Transverse colon (tissue), 4 donors: ENCODE measurements around the gene CPNE4. TPM values are rescaled to one million over a fixed set of nuclear protein-coding genes. Genes with fewer than 3 reads are reported as not detected.

Experiments used
- DNase-seq: peaks from one replicate; pipeline ENCODE4 v3.0.0-alpha.2; 2019
- H3K27ac ChIP-seq, 4 donors: fragments of 200-600 bp; sonication (generic); 2 replicates each; pipeline ENCODE4 v1.5.1; 2016 to 2018; ENCODE audit warnings: inconsistent platforms in 4 of 4
- H3K27me3 ChIP-seq: fragments of 200-600 bp; sonication (generic); 2 replicates; pipeline ENCODE4 v1.5.1; 2017; ENCODE audit warnings: inconsistent platforms
- H3K36me3 ChIP-seq, 4 donors: fragments of 200-600 bp; sonication (generic); 2 replicates each; pipeline ENCODE4 v1.5.1; 2017 to 2019; ENCODE audit warnings: inconsistent platforms in 4 of 4
- H3K4me1 ChIP-seq, 4 donors: fragments of 200-600 bp; sonication (generic); 2 replicates each; pipeline ENCODE4 v1.5.1; 2017 to 2020; ENCODE audit warnings: inconsistent platforms in 4 of 4
- H3K4me3 ChIP-seq, 4 donors: fragments of 200-600 bp; sonication (generic); 1 replicate in 1 of 4; 2 replicates in 3 of 4; pipeline versions ENCODE4 v1.5.1 to v1.6.1; 2017 to 2019; ENCODE audit warnings: inconsistent platforms in 4 of 4
- H3K9me3 ChIP-seq, 2 donors: fragments of 200-600 bp; sonication (generic); 2 replicates each; pipeline ENCODE4 v1.5.1; 2017 to 2019; ENCODE audit warnings: inconsistent platforms in 2 of 2
- CTCF ChIP-seq, 5 experiments: fragments of 200-600 bp in 3 of 5; fragments of 450-650 bp in 2 of 5; sonication (generic) in 3 of 5; IDR thresholded peaks; 1 replicate in 2 of 5; 2 replicates in 3 of 5; pipeline ENCODE4 v1.5.1; 2016 to 2017; ENCODE audit warnings: antibody characterized with exemption in 5 of 5, inconsistent platforms in 3 of 5, mild to moderate bottlenecking in 2 of 5, moderate library complexity in 1 of 5
- EP300 ChIP-seq: sonication (generic); formaldehyde crosslinking; IDR thresholded peaks from one replicate; pipeline ENCODE4 v1.6.1; 2017; ENCODE audit warnings: antibody characterized with exemption, low read depth
- POLR2A ChIP-seq: fragments of 450-650 bp; IDR thresholded peaks from one replicate; pipeline ENCODE4 v1.6.1; 2016; ENCODE audit warnings: antibody characterized with exemption, mild to moderate bottlenecking, moderate library complexity
- POLR2AphosphoS5 ChIP-seq, 3 donors: sonication (generic); formaldehyde crosslinking; IDR thresholded peaks; one replicate each; pipeline ENCODE4 v1.6.1; 2016; ENCODE audit warnings: antibody characterized with exemption in 3 of 3
- WGBS, 2 donors: methylation state at CpG; one replicate each; pipeline ENCODE4 v1.1.5; 2018; ENCODE audit warnings: low coverage in 1 of 2; 5-methylcytosine and 5-hydroxymethylcytosine counted together
- in situ Hi-C, 4 donors: fragments of 200-750 bp; cut with MboI; loops; one replicate each; pipeline versions ENCODE4 v1.15.0 to v1.15.1; 2017; ENCODE audit warnings: low sequenced_read_pairs in 3 of 4, low pct_ligation_motif_present in 1 of 4, low pct_unique_long_range_greater_than_20kb in 1 of 4
- intact Hi-C: fragments of 100-400 bp; cut with DNase I; formaldehyde crosslinking; loops from one replicate; pipeline ENCODE4 v1.15.1; 2023; ENCODE audit warnings: low total_unique reads
- total RNA-seq, 4 donors: library from RNA; depleted of rRNA; stranded (reverse); fragments of >200 nt; gene quantifications; one replicate each; pipeline ENCODE4 v1.1.0, GENCODE V29; 2016

CPNE4 gene
- total RNA-seq, 4 donors from 2014 or later = 0.16 to 1.5 TPM; not detected in 2

DNA sequence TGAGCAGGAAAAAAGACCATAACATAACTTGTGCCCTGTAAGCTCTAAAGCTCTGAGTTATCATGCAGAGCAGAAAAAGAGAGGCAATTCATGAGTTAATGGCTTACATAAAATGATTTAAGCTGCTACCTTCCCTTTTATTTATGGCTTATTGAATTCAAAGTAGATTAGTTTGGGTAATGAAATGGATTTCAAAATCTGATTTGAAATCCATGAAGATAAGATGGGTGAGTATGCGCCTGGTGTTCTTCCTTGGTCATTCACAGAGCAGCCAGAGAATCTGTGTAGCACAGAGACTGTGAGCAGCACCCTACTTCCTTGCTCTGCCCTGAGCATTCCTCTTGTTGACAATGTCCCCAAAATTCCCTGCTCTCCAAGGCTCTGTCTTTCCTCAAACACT is 495.8 kb downstream of the CPNE4 start:
- Histone ChIP-seq H3K27ac (no peak overlapping the region), H3K36me3 (no peaks in the 10 kb centered on the region), H3K27me3 (no peaks in the 10 kb centered on the region), H3K9me3 (no peaks in the 10 kb centered on the region), H3K4me1 (peaks cover 0 to 5% (median 0%) of the 10 kb centered on the region in 4 donors), H3K4me3 (no peak overlapping the region)
- 75 to 97% methylated on average over 1 of the region's 1 CpG for WGBS, 2 donors
- no peak for DNase-seq
- TF ChIP-seq POLR2AphosphoS5 (IDR thresholded peaks at IDR 0.05) (no peak), POLR2A (no peak)
- in situ Hi-C loops = no loop called here
- intact Hi-C loops = no loop called here

DNA sequence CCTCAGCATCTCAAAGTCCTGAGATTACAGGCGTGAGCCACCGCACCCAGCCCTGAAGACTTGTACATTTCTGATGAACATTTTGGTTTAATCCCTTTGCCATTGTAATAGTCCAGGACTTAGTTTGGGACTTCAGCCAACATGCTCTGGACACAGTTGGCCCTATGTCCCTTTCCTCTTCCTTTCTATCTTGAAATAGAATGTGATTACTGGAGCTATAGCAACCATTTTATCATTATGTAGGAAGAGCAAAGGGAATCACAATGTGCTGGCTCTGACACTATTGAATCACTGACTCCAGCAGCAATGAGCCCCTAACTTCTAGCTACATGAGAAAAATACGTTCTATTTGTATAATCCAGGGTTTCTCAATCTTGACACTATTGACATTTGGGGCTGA is 497.3 kb downstream of the CPNE4 start:
- no peak for DNase-seq
- H3K36me3 ChIP-seq = no peaks in the 10 kb centered on the region
- WGBS, 2 donors = 82% methylated on average over 3 of the region's 3 CpGs; no CpG with 5 or more reads in 1 of the 2 donors
- no peaks in the 10 kb centered on the region for H3K27me3 ChIP-seq
- no peak overlapping the region for H3K27ac ChIP-seq
- in situ Hi-C loops = no loop called here
- TF ChIP-seq POLR2AphosphoS5 (IDR thresholded peaks at IDR 0.05) = no peak
- H3K4me1 ChIP-seq = no peaks in the 10 kb centered on the region
- H3K4me3 ChIP-seq = no peak overlapping the region
- no peaks in the 10 kb centered on the region for H3K9me3 ChIP-seq
- intact Hi-C loops = no loop called here

DNA sequence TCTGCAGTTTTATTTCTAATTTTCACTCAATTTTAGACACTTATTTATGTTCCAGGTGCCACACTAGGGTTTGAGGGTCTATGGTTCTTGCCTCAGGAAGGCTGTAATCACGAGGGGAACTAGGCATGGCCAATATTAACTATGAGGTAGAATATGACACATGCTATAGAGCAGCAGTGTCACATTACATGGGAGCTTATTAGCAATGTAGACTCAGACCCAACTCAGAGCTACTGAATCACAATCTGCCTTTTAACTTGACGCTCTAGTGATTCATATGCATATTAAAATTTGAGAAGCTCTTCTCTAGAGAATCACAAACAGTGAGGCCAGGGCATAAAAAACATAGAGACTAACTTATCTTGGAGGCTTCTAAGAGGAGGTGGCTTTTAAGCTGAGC is 499.2 kb downstream of the CPNE4 start:
- no peaks in the 10 kb centered on the region for H3K36me3 ChIP-seq
- 11 to 59% methylated on average over 1 to 2 of the region's 2 CpGs for WGBS, 2 donors
- in situ Hi-C loops = no loop called here
- H3K4me1 ChIP-seq = no peaks in the 10 kb centered on the region
- TF ChIP-seq CTCF (IDR thresholded peaks at IDR 0.05) = no peak
- no peak for TF ChIP-seq EP300
- no peak for TF ChIP-seq POLR2A
- TF ChIP-seq POLR2AphosphoS5 (IDR thresholded peaks at IDR 0.05) = no peak
- H3K27ac ChIP-seq = no peak overlapping the region
- H3K4me3 ChIP-seq = no peak overlapping the region
- no peaks in the 10 kb centered on the region for H3K9me3 ChIP-seq
- intact Hi-C loops = loop anchor here (1.0 kb wide), 1 partner anchor 32 kb away; no protein-coding TSS in a partner anchor
- no peaks in the 10 kb centered on the region for H3K27me3 ChIP-seq
- no peak for DNase-seq

- Histone ChIP-seq H3K4me3 (no peak overlapping the region), H3K27ac (no peak overlapping the region), H3K4me1 (no peaks in the 10 kb centered on the region), H3K9me3 (no peaks in the 10 kb centered on the region), H3K27me3 (no peaks in the 10 kb centered on the region), H3K36me3 (no peaks in the 10 kb centered on the region)
- intact Hi-C loops (loop anchor here (1.0 kb wide), 1 partner anchor 32 kb away; no protein-coding TSS in a partner anchor), in situ Hi-C loops (no loop called here)
- DNase-seq = no peak
- TF ChIP-seq EP300 = no peak
- no peak for TF ChIP-seq CTCF (IDR thresholded peaks at IDR 0.05)
- no peak for TF ChIP-seq POLR2AphosphoS5 (IDR thresholded peaks at IDR 0.05)
- TF ChIP-seq POLR2A = no peak
- 82 to 90% methylated on average over 3 of the region's 3 CpGs for WGBS, 2 donors
Observed at GRCh38 chr3:131535131-131535530, 499.7 kb downstream of the CPNE4 start.

GRCh38 chr3:131532645-131533044 is 502.2 kb downstream of the CPNE4 start:
- no peaks in the 10 kb centered on the region for H3K36me3 ChIP-seq
- in situ Hi-C loops = no loop called here
- H3K27me3 ChIP-seq = peaks cover 13% of the 10 kb centered on the region
- H3K4me1 ChIP-seq = no peaks in the 10 kb centered on the region
- TF ChIP-seq EP300 (no peak), CTCF (IDR thresholded peaks at IDR 0.05) (no peak), POLR2A (no peak), POLR2AphosphoS5 (IDR thresholded peaks at IDR 0.05) (no peak)
- DNase-seq = no peak
- H3K4me3 ChIP-seq = no peak overlapping the region
- intact Hi-C loops = no loop called here
- no peak overlapping the region for H3K27ac ChIP-seq
- no peaks in the 10 kb centered on the region for H3K9me3 ChIP-seq
